Mammary epithelial cell (primary cell): ENCODE measurements around the gene UMAD1.

ENCODE experiments used
- CTCF ChIP-seq, 2 donors: IDR thresholded peaks in 1 of 2; conservative IDR thresholded peaks in 1 of 2; 2 replicates each; pipeline ENCODE4 v1.5.1; 2011 to 2012; ENCODE audit warnings: inconsistent platforms in 2 of 2, low read length in 2 of 2, mild to moderate bottlenecking in 2 of 2, control low read depth in 1 of 2, low read depth in 1 of 2; ENCODE audit not compliant: insufficient read depth in 1 of 2; ENCODE audit errors: extremely low read depth in 1 of 2
- EZH2 ChIP-seq: IDR thresholded peaks from 2 replicates; pipeline ENCODE4 v1.6.1; 2012; ENCODE audit warnings: low read length, inconsistent platforms, borderline replicate concordance

- TF ChIP-seq CTCF (conservative IDR thresholded peaks at IDR 0.05 in 1 of 2, IDR thresholded peaks at IDR 0.05 in 1 of 2; ENCODE audit: extremely low read depth in 1 of 2, insufficient read depth in 1 of 2, low read depth in 1 of 2, low read length in 2 of 2) (no peak), EZH2 (no peak)
Measured at GRCh38 chr7:7675686-7676085, 35.1 kb downstream of the UMAD1 start.
